ENCODE measurements around the gene RAB35.

DNA sequence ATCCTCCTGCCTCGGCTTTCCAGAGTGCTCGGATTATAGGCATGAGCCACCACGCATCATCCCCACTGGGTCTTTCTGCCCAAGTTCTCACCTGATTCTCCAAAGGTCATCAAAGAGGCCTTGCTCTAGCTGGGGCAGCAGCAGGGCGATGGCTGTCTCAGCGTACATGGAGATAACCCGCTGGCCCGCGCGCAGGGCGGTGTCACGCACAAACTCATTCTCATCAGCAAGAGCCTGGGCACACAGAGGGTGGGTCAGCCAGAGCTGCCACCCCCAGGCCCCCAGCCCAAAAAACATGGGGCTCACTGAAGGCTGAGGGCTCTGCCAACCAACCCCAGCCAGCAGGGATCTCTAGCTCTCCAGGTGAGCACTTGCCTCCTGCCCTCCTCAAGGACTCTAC is 27.7 kb upstream of the RAB35 start:
- TF ChIP-seq, protein P1, sequence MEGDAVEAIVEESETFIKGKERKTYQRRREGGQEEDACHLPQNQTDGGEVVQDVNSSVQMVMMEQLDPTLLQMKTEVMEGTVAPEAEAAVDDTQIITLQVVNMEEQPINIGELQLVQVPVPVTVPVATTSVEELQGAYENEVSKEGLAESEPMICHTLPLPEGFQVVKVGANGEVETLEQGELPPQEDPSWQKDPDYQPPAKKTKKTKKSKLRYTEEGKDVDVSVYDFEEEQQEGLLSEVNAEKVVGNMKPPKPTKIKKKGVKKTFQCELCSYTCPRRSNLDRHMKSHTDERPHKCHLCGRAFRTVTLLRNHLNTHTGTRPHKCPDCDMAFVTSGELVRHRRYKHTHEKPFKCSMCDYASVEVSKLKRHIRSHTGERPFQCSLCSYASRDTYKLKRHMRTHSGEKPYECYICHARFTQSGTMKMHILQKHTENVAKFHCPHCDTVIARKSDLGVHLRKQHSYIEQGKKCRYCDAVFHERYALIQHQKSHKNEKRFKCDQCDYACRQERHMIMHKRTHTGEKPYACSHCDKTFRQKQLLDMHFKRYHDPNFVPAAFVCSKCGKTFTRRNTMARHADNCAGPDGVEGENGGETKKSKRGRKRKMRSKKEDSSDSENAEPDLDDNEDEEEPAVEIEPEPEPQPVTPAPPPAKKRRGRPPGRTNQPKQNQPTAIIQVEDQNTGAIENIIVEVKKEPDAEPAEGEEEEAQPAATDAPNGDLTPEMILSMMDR (conservative IDR thresholded peaks at IDR 0.05 in 1 of 2, IDR thresholded peaks at IDR 0.05 in 1 of 2; ENCODE audit: extremely low read depth in 1 of 2, insufficient read depth in 1 of 2, low read depth in 1 of 2, low read length in 2 of 2), result no peak
- no peak for TF ChIP-seq EZH2 (IDR thresholded peaks at IDR 0.05; ENCODE audit: borderline replicate concordance, low read length)
